C4-2B (cell line): ENCODE results near the gene RALBP1.

Source experiments
- H3K27ac ChIP-seq: fragments of 450-650 bp; 2 replicates; pipeline ENCODE4 v1.5.1; 2017
- ZFX ChIP-seq: fragments of 450-650 bp; IDR thresholded peaks from 2 replicates; pipeline ENCODE4 v1.6.1; 2017
- TF ChIP-seq, protein P1 (sequence below): fragments of 450-650 bp; conservative IDR thresholded peaks from 2 replicates; pipeline ENCODE4 v1.5.1; 2017; ENCODE audit warnings: mild to moderate bottlenecking

The RALBP1 gene

GRCh38 chr18:9531791-9532410 is 56.6 kb downstream of the RALBP1 start:
- no peak for TF ChIP-seq ZFX
- no peak overlapping the region for H3K27ac ChIP-seq

DNA sequence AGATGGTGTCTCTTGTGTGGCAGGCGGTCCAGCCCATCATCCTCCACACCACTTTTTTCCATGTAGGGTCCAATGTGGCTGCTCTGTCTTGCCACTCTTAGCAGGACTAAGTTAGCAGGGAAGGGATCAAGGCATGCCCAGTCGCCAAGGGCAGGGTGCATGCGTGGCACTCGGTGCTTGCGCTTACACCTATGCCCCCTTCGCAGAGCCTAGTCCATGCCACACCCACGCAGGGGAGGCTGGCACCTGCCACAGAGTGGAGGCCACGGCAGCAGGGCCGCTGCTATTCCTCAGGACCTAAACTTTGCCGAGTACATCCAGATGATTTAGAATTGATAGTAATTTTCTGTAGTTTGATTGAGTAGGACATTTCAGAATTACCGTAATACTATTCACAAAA is 59.5 kb downstream of the RALBP1 start:
- no peak for TF ChIP-seq ZFX
- TF ChIP-seq, protein P1, sequence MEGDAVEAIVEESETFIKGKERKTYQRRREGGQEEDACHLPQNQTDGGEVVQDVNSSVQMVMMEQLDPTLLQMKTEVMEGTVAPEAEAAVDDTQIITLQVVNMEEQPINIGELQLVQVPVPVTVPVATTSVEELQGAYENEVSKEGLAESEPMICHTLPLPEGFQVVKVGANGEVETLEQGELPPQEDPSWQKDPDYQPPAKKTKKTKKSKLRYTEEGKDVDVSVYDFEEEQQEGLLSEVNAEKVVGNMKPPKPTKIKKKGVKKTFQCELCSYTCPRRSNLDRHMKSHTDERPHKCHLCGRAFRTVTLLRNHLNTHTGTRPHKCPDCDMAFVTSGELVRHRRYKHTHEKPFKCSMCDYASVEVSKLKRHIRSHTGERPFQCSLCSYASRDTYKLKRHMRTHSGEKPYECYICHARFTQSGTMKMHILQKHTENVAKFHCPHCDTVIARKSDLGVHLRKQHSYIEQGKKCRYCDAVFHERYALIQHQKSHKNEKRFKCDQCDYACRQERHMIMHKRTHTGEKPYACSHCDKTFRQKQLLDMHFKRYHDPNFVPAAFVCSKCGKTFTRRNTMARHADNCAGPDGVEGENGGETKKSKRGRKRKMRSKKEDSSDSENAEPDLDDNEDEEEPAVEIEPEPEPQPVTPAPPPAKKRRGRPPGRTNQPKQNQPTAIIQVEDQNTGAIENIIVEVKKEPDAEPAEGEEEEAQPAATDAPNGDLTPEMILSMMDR, result no peak
- no peak overlapping the region for H3K27ac ChIP-seq

- TF ChIP-seq ZFX, result no peak
- TF ChIP-seq, protein P1, result no peak
- H3K27ac ChIP-seq, result no peak overlapping the region
Measured at GRCh38 chr18:9535430-9535991, 60.2 kb downstream of the RALBP1 start.

DNA sequence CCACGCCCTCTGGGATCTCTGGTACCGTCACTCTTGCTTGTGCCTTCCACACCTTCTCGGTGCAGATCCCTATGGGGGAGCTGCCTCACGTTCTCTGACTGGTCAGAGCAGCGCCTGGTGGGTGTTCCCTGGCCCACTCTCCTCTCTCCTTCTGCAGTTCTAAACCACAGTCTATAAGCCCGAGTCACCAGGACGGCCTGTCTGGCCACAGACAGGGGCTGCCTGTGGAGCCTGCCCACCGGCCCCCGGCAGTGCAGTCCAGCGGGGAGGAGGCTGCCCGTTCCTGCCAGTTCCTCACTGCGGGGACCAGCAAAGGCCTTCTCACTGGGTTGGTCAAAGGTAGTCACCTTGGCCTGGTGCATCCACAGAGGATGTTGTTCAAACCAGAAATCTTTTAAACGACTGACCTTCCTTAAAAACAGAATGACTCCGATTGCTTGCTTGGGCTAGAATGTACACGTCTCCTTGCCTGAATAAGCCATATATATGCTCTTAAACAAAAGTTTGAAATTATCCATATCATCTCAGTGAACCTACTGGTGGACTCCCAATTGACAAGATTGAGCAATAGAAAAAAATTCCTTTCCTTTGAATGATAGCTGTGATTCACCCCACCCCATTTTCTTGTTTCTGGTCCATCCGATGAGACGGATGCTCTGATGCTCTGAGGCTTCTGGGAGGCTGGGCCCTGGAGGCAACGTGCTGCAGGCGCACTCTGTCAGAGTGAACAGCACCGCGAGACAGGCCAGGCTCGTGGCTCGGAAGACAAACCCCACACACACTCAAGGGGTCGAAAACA is 61.2 kb downstream of the RALBP1 start:
- no peak overlapping the region for H3K27ac ChIP-seq
- TF ChIP-seq ZFX, result no peak
- TF ChIP-seq, protein P1, result no peak

DNA sequence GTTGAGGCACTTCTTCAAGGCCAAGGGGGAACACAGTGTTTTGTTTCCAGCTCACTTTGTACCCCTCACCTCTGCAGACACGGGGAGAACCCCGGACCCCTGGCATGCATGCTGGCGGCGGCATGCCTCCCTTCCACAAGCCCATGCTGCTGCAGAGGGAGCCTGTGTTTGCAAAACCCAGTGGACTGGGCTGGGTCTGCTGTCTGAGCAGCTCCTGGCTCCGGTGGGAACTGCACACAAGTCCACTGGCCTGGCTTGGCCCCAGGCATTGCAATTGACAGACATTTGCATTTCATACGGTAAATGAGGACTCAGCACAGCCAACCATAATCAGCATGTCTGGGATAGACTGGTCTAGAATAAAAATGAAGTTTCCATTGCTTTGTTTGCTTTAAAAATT is 62.4 kb downstream of the RALBP1 start:
- no peak overlapping the region for H3K27ac ChIP-seq
- TF ChIP-seq, protein P1, result no peak
- TF ChIP-seq ZFX, result no peak

DNA sequence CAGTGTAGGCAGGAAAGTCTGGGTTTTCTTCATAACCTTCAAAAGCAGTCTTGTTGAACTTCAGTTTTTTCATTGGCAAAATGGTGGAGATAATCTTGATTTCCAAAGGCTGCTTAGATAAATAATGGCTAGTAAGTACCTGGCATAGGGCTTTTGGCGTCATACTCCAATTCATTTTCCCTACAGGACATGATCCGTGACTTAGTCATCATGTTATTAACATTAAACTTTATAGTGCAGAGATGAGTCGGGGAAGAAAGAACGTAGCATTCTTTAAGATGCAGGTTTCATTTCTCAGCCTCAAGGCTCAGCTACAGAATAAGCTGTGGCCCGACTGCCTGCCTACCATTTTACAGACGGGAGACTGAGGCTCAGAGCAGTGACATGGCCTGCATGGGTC is 64.0 kb downstream of the RALBP1 start:
- no peak for TF ChIP-seq ZFX
- TF ChIP-seq, protein P1, result no peak
- no peak overlapping the region for H3K27ac ChIP-seq

DNA sequence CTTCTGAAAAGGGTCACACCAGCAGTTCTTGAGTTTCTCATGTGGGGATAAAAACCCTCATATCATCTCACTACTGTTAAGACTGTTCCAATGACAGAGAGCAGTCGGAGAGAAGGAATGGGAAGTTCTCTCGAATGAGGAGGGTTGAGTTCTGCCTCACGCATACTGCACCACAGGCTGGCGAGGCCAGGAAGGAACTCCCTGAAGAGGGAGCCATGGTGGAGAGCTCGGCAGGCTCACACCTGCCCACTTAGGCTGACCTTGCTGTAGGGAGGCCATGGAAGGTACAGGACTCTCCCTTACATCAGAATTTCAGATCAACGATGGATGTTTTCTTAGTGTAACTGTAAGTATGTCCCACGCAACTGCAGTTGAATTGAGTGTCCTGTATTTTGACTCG is 64.6 kb downstream of the RALBP1 start:
- no peak overlapping the region for H3K27ac ChIP-seq
- TF ChIP-seq ZFX, result no peak

DNA sequence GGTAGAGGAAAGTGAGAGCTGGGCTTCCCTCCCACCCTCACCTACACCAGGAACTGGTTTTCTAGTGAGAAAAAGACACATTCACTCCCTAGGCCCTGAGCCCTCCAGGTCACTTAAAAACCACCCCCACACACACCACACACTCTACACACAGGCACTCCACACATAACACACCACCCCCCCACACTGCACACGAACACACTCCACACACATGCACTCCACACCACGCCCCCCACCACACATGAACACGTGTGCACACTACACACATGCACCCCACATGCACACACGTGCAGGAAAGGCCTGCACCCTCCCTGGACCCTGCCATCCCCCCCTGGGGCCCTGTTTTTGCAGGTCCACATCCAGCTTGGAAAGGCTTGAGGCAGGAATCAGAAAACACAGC is 67.6 kb downstream of the RALBP1 start:
- H3K27ac ChIP-seq, result no peak overlapping the region
- TF ChIP-seq, protein P1, result no peak
- no peak for TF ChIP-seq ZFX
